ENCODE data around the gene ST7.

DNA sequence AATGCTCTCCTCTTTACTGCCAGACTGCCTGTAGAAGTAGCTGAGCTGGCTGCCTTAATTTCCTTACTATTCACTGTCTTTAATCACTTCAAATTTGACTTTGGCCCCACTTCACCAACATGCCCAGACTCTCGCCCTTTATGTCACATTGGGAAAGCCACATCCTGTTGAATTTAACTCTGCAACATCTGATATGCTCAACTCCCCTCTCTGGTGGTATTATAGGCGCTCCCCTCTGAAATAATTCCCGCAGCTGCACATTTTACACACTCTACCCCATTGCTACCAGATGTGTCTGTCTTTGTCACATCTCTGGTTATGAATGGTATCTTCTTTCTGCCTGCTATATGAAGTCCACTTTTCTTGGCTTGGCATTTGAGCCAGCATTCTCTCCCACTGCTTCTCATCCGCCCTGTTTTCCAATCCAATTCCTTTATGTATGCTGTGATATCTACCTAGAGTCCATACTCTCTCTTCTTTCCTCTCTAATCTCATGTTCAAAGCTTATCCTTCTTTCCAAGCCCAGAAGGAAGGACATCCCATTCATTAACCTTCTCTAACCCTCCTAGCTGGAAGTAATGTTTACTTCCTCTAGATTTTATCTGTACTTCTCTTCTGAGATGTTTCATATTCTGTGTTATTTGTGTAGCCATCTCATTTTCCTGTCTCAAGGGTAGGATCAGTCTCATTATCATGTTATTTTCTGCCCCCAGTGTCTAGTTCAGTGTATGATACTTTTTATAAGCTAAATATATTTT, 134.5 kb downstream of the ST7 start:
- TF ChIP-seq, protein P1, sequence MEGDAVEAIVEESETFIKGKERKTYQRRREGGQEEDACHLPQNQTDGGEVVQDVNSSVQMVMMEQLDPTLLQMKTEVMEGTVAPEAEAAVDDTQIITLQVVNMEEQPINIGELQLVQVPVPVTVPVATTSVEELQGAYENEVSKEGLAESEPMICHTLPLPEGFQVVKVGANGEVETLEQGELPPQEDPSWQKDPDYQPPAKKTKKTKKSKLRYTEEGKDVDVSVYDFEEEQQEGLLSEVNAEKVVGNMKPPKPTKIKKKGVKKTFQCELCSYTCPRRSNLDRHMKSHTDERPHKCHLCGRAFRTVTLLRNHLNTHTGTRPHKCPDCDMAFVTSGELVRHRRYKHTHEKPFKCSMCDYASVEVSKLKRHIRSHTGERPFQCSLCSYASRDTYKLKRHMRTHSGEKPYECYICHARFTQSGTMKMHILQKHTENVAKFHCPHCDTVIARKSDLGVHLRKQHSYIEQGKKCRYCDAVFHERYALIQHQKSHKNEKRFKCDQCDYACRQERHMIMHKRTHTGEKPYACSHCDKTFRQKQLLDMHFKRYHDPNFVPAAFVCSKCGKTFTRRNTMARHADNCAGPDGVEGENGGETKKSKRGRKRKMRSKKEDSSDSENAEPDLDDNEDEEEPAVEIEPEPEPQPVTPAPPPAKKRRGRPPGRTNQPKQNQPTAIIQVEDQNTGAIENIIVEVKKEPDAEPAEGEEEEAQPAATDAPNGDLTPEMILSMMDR (conservative IDR thresholded peaks at IDR 0.05; ENCODE audit: low read length): no peak
- TF ChIP-seq EZH2phosphoT487 (IDR thresholded peaks at IDR 0.05; ENCODE audit: borderline replicate concordance, low read depth, low read length): no peak

Data from OCI-LY7 (cell line).